ENCODE data around the gene TAP2.

The TAP2 gene

GRCh38 chr6:32865724-32866443 is 27.3 kb upstream of the TAP2 start:
- Histone ChIP-seq H3K9me3 (ENCODE audit: low read length) (no peaks in the 10 kb centered on the region), H3K36me3 (ENCODE audit: insufficient read depth, low read length) (no peaks in the 10 kb centered on the region), H2AFZ (ENCODE audit: low read depth, low read length) (no peak overlapping the region), H3K4me1 (ENCODE audit: insufficient read depth, low read length) (no peaks in the 10 kb centered on the region), H3K4me3 (ENCODE audit: low read length) (no peak overlapping the region), H3K27me3 (ENCODE audit: insufficient read depth, low read length) (peaks cover 25% of the 10 kb centered on the region)

GRCh38 chr6:32862725-32863124 is 24.2 kb upstream of the TAP2 start:
- Histone ChIP-seq H3K4me1 (ENCODE audit: insufficient read depth, low read length) (no peaks in the 10 kb centered on the region), H3K36me3 (ENCODE audit: insufficient read depth, low read length) (no peaks in the 10 kb centered on the region), H3K27me3 (ENCODE audit: insufficient read depth, low read length) (peaks cover 41% of the 10 kb centered on the region), H3K4me3 (ENCODE audit: low read length) (no peak overlapping the region), H2AFZ (ENCODE audit: low read depth, low read length) (no peak overlapping the region), H3K9me3 (ENCODE audit: low read length) (no peaks in the 10 kb centered on the region)

GRCh38 chr6:32860674-32861073 is 22.1 kb upstream of the TAP2 start:
- no peaks in the 10 kb centered on the region for H3K4me1 ChIP-seq (ENCODE audit: insufficient read depth, low read length)
- H3K36me3 ChIP-seq (ENCODE audit: insufficient read depth, low read length): no peaks in the 10 kb centered on the region
- no peaks in the 10 kb centered on the region for H3K9me3 ChIP-seq (ENCODE audit: low read length)
- H2AFZ ChIP-seq (ENCODE audit: low read depth, low read length): no peak overlapping the region
- H3K27me3 ChIP-seq (ENCODE audit: insufficient read depth, low read length): peaks cover 41% of the 10 kb centered on the region
- H3K4me3 ChIP-seq (ENCODE audit: low read length): no peak overlapping the region

GRCh38 chr6:32858194-32858593 is 19.7 kb upstream of the TAP2 start:
- H3K27me3 ChIP-seq (ENCODE audit: insufficient read depth, low read length): peaks cover 52% of the 10 kb centered on the region
- no peak overlapping the region for H3K4me3 ChIP-seq (ENCODE audit: low read length)
- H3K4me1 ChIP-seq (ENCODE audit: insufficient read depth, low read length): peaks cover 7% of the 10 kb centered on the region
- no peak overlapping the region for H2AFZ ChIP-seq (ENCODE audit: low read depth, low read length)
- no peaks in the 10 kb centered on the region for H3K36me3 ChIP-seq (ENCODE audit: insufficient read depth, low read length)
- no peaks in the 10 kb centered on the region for H3K9me3 ChIP-seq (ENCODE audit: low read length)

GRCh38 chr6:32857156-32857891 is 18.8 kb upstream of the TAP2 start:
- Histone ChIP-seq H3K4me1 (ENCODE audit: insufficient read depth, low read length) (peaks cover 15% of the 10 kb centered on the region), H3K27me3 (ENCODE audit: insufficient read depth, low read length) (peaks cover 61% of the 10 kb centered on the region), H3K36me3 (ENCODE audit: insufficient read depth, low read length) (no peaks in the 10 kb centered on the region)

GRCh38 chr6:32855467-32856174 is 17.1 kb upstream of the TAP2 start:
- peaks cover 78% of the 10 kb centered on the region for H3K27me3 ChIP-seq (ENCODE audit: insufficient read depth, low read length)
- peaks cover 17% of the 10 kb centered on the region for H3K4me1 ChIP-seq (ENCODE audit: insufficient read depth, low read length)
- H3K36me3 ChIP-seq (ENCODE audit: insufficient read depth, low read length): no peaks in the 10 kb centered on the region
- no peak overlapping the region for H2AFZ ChIP-seq (ENCODE audit: low read depth, low read length)
- H3K4me3 ChIP-seq (ENCODE audit: low read length): no peak overlapping the region
- no peaks in the 10 kb centered on the region for H3K9me3 ChIP-seq (ENCODE audit: low read length)

More at GRCh38 chr6:32857156-32857891, 18.8 kb upstream of the TAP2 start:
- Histone ChIP-seq H3K9me3 (ENCODE audit: low read length) (no peaks in the 10 kb centered on the region), H2AFZ (ENCODE audit: low read depth, low read length) (no peak overlapping the region), H3K4me3 (ENCODE audit: low read length) (no peak overlapping the region)

- Histone ChIP-seq H2AFZ (ENCODE audit: low read depth, low read length) (peak overlapping the region; percentile 87), H3K4me3 (ENCODE audit: low read length) (peak overlapping the region; percentile 52), H3K27me3 (ENCODE audit: insufficient read depth, low read length) (peaks cover 85% of the 10 kb centered on the region), H3K4me1 (ENCODE audit: insufficient read depth, low read length) (peaks cover 17% of the 10 kb centered on the region), H3K9me3 (ENCODE audit: low read length) (no peaks in the 10 kb centered on the region), H3K36me3 (ENCODE audit: insufficient read depth, low read length) (no peaks in the 10 kb centered on the region)
These were observed 16.0 kb upstream of the TAP2 start for GRCh38 chr6:32854376-32855178.

GRCh38 chr6:32853541-32854375 is 15.2 kb upstream of the TAP2 start, which contains the start of the genes PSMB9 and TAP1:
Gene PSMB9 (plus strand): TSS chr6:32854192. CDS start chr6:32854230, 38 bp downstream.
Gene TAP1 (minus strand): TSS chr6:32853704. CDS start chr6:32853636, 68 bp downstream.
- H3K9me3 ChIP-seq (ENCODE audit: low read length): no peaks in the 10 kb centered on the region
- H2AFZ ChIP-seq (ENCODE audit: low read depth, low read length): peak within 1 kb of the TSS; percentile 87
- H3K27me3 ChIP-seq (ENCODE audit: insufficient read depth, low read length): peaks cover 83% of the 10 kb centered on the region
- H3K4me3 ChIP-seq (ENCODE audit: low read length): peak within 1 kb of the TSS; percentile 52
- H3K36me3 ChIP-seq (ENCODE audit: insufficient read depth, low read length): no peaks in the 10 kb centered on the region
- peaks cover 17% of the 10 kb centered on the region for H3K4me1 ChIP-seq (ENCODE audit: insufficient read depth, low read length)

- Histone ChIP-seq H3K27me3 (ENCODE audit: insufficient read depth, low read length) (peaks cover 81% of the 10 kb centered on the region), H3K4me1 (ENCODE audit: insufficient read depth, low read length) (peaks cover 17% of the 10 kb centered on the region), H3K9me3 (ENCODE audit: low read length) (no peaks in the 10 kb centered on the region)
These were observed 14.5 kb upstream of the TAP2 start for GRCh38 chr6:32852844-32853540.

GRCh38 chr6:32852018-32852843 is 13.7 kb upstream of the TAP2 start:
- no peaks in the 10 kb centered on the region for H3K9me3 ChIP-seq (ENCODE audit: low read length)
- H2AFZ ChIP-seq (ENCODE audit: low read depth, low read length): no peak overlapping the region
- no peaks in the 10 kb centered on the region for H3K36me3 ChIP-seq (ENCODE audit: insufficient read depth, low read length)
- H3K4me1 ChIP-seq (ENCODE audit: insufficient read depth, low read length): peaks cover 17% of the 10 kb centered on the region
- peak overlapping the region; percentile 52 for H3K4me3 ChIP-seq (ENCODE audit: low read length)
- peaks cover 78% of the 10 kb centered on the region for H3K27me3 ChIP-seq (ENCODE audit: insufficient read depth, low read length)

More at GRCh38 chr6:32852844-32853540, 14.5 kb upstream of the TAP2 start:
- peak overlapping the region; percentile 52 for H3K4me3 ChIP-seq (ENCODE audit: low read length)
- H2AFZ ChIP-seq (ENCODE audit: low read depth, low read length): peak overlapping the region; percentile 87
- H3K36me3 ChIP-seq (ENCODE audit: insufficient read depth, low read length): no peaks in the 10 kb centered on the region

- no peaks in the 10 kb centered on the region for H3K36me3 ChIP-seq (ENCODE audit: insufficient read depth, low read length)
- no peaks in the 10 kb centered on the region for H3K9me3 ChIP-seq (ENCODE audit: low read length)
- H2AFZ ChIP-seq (ENCODE audit: low read depth, low read length): no peak overlapping the region
- no peak overlapping the region for H3K4me3 ChIP-seq (ENCODE audit: low read length)
- peaks cover 17% of the 10 kb centered on the region for H3K4me1 ChIP-seq (ENCODE audit: insufficient read depth, low read length)
- peaks cover 78% of the 10 kb centered on the region for H3K27me3 ChIP-seq (ENCODE audit: insufficient read depth, low read length)
These were observed 12.5 kb upstream of the TAP2 start for GRCh38 chr6:32851025-32851424.
